GM04503 (cell line): ENCODE data around the gene NT5DC1.
"Not testable (repeated sequence)": the region's sequence is repeated elsewhere in the genome, so short reads cannot be mapped to it uniquely, and the experiment has no call there.

ENCODE experiments used
- DNase-seq: peaks from one replicate; pipeline ENCODE4 v3.0.0-alpha.2; 2012; ENCODE audit warnings: low read depth

Gene NT5DC1

DNA sequence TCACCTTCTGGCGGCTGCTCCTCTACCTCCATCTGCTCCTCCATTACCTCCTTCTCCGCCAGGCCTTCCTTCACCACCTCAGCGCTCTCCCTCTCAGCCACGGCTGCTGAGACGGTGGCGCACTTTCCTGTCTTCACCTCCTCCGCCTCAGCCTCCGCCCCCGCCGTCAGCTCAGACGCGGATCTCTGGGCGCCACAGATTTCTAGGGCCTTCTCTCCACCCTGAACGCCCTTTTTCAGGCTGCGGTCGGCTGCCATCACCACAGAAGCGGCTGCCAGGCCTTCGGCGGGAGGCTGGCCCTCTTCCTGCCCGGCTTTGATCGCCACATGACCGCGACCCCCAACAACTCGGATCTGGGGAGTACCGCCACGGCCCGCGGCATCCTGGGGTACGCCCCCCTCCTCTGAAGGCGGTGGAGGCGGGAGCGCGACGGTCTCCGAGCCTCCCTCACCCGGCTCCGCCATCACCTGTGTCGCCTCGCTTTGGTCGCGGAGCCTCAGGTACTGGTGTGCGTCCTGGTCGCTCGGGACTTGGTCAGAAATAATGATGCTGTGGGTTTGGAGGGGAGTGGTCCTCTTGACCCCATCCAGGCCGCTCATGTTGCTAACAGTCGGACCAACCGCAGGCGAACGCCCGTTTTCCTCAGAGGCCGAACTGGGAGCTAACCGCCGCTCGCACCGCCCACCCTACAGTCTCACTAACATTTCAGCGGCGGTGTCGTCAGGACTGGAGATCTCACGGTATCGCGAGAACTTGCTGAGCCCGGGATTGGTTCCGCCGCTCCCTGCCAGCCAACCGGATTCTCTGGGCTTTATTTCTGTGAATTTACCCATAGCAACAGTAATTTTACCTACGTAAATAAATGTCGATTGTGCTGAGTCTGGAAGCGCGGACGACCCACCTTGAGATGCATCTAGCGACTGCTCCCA is 178.8 kb downstream of the NT5DC1 start, which contains the start of gene TSPYL1:
Gene TSPYL1, minus strand, starts transcription at position 699 of the 929 bp plus-strand sequence. Its CDS starts 100 bp downstream, at position 599.
- peak; percentile 80 for DNase-seq

DNA sequence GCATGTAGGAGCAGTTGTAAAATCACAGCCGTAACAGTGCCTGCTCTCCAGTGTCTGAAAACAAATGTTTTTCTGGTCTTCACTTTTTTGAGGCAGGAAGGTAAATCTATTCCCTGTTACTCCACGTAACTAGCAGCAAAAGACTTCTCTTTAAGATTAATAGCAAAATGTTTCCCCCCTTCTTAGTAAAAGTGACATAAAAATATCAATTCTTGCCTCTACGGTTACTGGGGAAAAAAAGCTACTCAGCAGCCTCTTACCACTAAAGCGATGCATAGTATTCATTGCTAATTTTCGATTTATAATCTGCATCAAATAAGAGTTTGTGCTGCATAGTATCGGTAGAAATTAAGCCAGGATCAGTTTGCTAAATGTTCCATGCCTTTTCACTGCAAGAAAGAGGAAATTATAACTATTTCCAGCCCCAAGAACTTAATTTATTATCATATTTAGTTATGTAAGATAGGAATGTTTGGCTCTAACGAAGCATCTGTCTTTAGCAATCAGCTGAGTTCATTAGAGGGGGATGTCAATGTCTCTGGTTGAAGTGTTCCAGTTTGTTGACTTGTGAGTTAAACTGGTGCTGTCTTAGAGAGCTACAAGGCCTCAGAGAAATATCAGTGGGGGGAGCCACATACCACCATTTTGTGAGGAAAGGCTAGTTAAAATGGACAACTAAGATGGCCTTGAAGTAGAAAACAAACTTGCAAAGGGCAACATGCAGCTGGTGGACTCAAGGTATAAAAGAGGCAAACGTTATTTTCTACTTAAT is 179.7 kb downstream of the NT5DC1 start:
- DNase-seq: no peak

DNA sequence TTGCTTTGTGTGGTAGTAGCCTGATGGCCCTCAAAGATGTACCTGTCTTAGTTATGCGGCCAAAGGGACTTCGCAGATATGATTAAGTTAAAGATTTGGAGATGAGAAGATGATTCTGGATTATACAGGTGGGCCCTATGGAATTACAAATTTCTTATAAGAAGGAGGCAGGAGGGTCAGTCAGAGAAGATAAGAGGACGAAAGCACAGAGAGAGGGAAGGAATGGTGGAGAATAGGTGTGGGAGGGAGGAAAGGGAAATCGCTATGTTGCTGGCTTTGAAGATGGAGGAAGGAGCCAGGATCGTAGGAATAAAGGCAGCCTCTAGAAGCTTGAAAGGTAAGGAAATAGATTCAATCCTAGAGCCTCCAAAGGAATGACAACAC is 180.3 kb downstream of the NT5DC1 start:
- no peak for DNase-seq

DNA sequence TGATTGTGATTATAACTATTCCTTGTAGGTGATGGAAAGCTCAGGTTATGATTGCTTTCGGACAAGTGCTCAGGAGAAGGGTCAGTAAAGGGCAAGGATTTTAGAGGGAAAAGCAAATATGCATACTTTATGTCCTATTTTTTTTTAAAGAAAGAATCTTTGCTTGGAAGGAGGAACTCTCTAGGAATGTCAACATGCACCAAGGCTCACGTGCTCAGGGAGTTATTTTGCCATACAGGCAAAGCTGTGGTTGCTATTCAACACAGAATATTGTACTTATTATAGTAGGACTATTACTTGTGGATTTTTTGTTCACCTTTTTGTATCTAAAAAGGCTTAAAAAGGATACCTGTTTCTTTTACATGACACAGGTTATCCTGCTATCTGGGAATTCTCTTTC is 182.0 kb downstream of the NT5DC1 start:
- no peak for DNase-seq

DNA sequence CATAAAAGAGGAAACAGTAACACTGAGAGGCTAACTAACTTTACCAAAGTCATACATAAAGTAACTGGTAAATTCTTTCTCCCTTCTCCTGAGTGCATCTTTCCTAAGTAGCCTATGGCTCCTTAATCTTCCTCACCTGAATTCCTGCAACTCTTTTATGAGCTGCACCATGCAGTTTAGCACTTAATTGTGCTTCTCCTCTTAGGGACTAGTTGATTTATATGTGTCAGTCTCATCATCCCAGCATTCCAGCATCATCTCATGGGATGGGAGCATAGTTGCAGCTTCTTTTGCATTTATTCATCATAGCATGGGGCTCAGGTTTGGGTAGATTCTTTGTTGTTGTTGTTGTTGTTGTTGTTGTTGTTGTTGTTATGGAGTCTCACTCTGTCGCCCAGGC is 182.5 kb downstream of the NT5DC1 start:
- no peak for DNase-seq

DNA sequence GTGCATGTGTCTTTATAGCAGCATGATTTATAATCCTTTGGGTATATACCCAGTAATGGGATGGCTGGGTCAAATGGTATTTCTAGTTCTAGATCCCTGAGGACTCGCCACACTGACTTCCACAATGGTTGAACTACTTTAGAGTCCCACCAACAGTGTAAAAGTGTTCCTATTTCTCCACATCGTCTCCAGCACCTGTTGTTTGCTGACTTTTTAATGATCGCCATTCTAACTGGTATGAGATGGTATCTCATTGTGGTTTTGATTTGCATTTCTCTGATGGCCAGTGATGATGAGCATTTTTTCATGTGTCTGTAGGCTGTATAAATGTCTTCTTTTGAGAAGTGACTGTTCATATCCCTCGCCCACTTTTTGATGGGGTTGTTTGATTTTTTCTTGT is 184.3 kb downstream of the NT5DC1 start:
- DNase-seq: not testable (repeated sequence)

DNA sequence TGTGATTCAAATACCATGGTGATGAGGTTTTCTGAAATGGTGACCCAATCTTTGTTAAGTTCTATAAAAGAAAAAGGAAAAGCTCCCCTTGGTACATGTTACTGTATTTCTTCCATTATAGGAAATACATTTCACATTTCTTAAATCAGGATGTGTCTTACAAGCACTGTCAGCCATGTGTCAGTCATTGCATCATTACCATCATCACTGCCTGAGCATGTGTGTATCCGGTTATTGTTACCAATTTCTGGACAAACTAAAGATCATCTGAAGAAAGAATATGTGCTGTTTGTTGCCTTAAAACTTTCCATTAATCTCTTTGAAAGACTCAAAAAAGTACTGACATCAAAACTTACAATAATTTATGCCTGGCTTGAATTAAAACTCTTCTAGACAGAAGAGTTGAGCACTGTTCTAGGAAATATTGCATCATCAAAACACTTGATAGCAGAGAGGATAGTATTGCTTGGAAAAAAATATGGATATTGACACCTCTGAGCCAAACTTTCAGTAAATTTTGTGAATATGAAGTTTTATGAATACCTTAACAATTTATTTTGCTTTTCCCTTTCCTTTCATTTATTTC is 186.2 kb downstream of the NT5DC1 start:
- DNase-seq: no peak

DNA sequence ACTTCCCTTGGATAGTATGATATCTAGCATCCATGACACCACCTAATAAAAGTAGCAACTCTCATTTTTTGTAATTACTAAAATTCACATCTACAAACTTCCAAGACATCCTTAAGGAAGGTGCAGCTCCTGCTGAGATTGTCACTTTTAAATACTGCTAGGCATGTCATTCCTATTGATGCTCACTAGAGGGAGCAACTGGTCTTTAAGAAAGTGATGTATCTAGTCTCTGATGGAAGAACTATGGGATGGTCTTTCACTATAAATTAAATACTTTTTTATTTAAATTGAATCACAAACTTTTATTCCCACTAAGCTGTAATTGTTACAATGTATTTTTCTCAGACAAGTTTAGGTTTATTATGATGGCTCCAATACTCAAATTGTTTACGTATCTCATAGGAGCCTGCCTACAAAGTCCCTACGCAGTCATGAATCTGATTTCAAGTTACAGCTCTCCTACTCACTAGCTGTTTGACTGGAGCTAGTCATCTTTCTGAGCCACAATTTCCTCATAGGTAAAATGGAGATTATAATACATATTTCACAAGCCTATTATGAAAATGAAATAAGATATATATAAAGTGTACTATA is 187.1 kb downstream of the NT5DC1 start:
- DNase-seq: no peak

DNA sequence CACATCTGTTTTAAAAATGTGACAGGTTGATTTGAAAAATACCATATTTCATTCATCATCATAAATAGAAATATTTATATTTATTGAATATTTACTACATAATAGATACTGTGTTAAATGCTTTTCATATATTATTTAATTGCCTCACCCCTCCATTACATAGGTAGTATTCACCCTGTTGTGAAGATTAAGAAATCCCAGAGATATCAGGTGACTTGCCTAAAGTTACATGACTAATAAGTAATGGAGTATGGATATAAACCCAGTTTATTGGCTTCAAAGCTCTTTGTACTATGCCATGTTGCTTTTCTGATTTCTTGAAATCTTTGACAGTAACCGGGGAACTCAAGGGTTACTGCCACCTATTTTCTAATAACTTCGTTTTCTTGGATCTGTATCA is 189.2 kb downstream of the NT5DC1 start:
- DNase-seq: no peak

DNA sequence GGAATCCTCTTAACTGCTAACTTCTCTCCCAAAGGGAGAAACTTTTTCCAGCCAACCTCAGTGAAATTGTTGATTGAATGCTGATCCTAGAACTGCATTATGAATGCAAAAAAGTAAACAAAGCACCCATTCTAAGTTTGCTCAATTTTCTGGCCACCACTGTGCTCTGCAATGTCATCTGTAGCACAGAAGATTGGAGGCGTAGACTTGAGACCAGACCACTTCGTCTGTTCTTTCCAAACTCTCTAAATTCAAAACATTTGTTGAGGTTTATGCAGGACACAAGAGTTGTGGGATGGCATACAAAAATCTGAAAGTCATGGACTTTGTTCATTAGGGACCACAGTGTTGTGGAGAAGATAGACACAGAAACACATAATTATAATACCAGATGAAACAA is 190.1 kb downstream of the NT5DC1 start:
- DNase-seq: no peak

DNA sequence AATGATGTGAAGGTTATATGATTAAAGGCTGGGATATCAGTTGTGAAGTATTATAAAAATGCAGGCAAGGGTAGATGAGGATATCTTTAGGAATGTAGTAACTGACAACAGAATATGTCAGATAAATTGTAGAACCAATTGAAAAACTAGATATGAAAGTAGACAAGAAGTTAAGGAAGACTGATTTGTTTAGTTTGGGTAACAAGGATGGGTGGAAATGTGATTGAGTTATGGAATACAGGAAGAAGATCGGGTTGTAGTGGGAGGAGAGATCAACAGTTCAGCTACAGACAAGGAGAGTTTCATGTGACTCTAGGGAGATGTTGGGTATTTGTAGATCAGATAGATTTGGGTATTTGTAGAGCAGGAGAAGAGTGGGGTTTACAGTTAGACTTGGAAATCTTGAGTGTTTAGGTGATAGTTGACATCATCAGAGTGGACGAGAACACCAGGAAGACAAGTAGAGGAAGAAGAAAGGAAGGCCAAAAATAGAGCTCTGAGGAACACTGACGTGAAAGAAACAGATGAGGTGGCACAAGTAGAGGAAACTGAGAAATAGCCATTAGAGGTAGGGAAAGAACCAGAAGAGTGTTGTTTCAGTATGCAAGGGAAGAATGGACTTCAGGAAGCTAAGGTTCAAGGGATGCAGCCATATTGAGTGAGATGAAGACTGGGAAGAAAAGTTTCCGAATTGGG is 191.2 kb downstream of the NT5DC1 start:
- no peak for DNase-seq

DNA sequence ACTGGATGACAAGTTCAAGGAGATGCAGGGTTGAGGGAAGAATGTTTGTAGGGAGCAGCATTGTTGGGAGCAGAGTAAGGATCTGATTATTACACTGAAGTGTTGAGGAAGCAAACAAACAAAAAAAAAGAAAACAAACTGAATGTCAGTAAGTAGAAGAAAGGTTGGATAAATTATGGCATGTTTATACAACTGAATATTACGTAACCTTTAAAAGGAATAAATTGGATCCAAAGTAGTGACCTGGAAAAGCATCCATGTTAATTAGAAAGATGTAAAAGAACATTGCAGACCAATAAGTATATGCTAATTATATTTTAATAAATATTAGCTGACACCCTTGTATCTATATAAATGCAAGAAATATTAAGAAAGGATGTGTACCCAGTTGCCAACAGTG is 191.9 kb downstream of the NT5DC1 start:
- no peak for DNase-seq

DNA sequence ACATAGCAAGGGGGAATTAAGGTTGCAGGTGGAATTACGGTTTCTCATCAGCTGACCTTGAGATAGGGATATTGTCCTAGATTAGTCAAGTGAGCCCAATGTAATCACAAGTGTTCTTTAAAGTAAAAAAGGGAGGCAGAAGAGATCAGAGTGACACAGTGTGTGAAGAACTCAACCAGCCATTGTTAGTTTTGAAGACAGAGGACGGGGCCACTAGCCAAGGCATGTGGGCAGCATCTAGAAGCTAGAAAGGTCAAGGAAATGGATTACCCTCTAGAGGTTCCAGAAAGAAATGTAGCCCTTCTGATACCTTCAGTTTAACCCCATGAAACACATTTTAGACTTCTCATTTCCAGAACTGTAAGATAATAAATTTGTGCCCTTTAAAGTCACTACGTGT is 197.6 kb downstream of the NT5DC1 start:
- no peak for DNase-seq

DNA sequence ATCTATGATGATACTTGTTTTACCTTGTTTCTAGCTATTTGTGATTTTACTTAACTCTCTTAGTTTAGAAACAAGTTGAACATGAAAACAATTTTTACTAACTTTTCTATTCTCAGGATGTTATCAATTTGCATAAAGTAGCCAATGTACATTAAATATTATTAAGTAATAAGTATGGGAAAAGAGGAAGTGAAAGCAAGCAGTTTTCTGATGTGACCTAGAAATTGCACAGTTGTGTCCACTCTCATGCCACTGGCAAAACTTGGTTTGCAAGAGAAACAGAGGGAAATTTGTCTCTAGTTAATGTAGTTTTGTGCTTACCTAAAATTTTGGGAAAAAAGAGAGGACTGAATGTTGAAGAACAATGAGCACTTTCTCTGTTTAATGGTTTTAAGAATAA is 198.3 kb downstream of the NT5DC1 start:
- no peak for DNase-seq
